ENCODE data around the gene ZDHHC7.
"Not testable (repeated sequence)": the region's sequence is repeated elsewhere in the genome, so short reads cannot be mapped to it uniquely, and the experiment has no call there.

The ZDHHC7 gene

GRCh38 chr16:85055493-85056210 lies 44.3 kb upstream of the ZDHHC7 start:
- in situ Hi-C loops (cut with MboI; ENCODE audit: low pct_unique_long_range_greater_than_20kb, low sequenced_read_pairs, unreplicated experiment) = no loop called here
- TF ChIP-seq CTCF (IDR thresholded peaks at IDR 0.05; ENCODE audit: extremely low read depth, insufficient read depth, missing control alignments) = no peak

GRCh38 chr16:85054948-85055492 lies 43.7 kb upstream of the ZDHHC7 start:
- in situ Hi-C loops (cut with MboI; ENCODE audit: low pct_unique_long_range_greater_than_20kb, low sequenced_read_pairs, unreplicated experiment) = no loop called here
- TF ChIP-seq CTCF (IDR thresholded peaks at IDR 0.05; ENCODE audit: extremely low read depth, insufficient read depth, missing control alignments) = no peak
- no peak for DNase-seq (ENCODE audit: low spot score)

More at GRCh38 chr16:85055493-85056210, 44.3 kb upstream of the ZDHHC7 start:
- DNase-seq (ENCODE audit: low spot score) = peak; percentile 70

GRCh38 chr16:85054321-85054720 lies 43.0 kb upstream of the ZDHHC7 start:
- in situ Hi-C loops (cut with MboI; ENCODE audit: low pct_unique_long_range_greater_than_20kb, low sequenced_read_pairs, unreplicated experiment); DNase-seq (ENCODE audit: low spot score): not testable (repeated sequence)

GRCh38 chr16:85052536-85052935 lies 41.2 kb upstream of the ZDHHC7 start:
- DNase-seq (ENCODE audit: low spot score) = no peak
- TF ChIP-seq CTCF (IDR thresholded peaks at IDR 0.05; ENCODE audit: extremely low read depth, insufficient read depth, missing control alignments) = no peak
- in situ Hi-C loops (cut with MboI; ENCODE audit: low pct_unique_long_range_greater_than_20kb, low sequenced_read_pairs, unreplicated experiment) = no loop called here

GRCh38 chr16:85051683-85052082 lies 40.3 kb upstream of the ZDHHC7 start:
- in situ Hi-C loops (cut with MboI; ENCODE audit: low pct_unique_long_range_greater_than_20kb, low sequenced_read_pairs, unreplicated experiment) = no loop called here
- TF ChIP-seq CTCF (IDR thresholded peaks at IDR 0.05; ENCODE audit: extremely low read depth, insufficient read depth, missing control alignments) = no peak
- no peak for DNase-seq (ENCODE audit: low spot score)

- in situ Hi-C loops (cut with MboI; ENCODE audit: low pct_unique_long_range_greater_than_20kb, low sequenced_read_pairs, unreplicated experiment) = no loop called here
- no peak for DNase-seq (ENCODE audit: low spot score)
- no peak for TF ChIP-seq CTCF (IDR thresholded peaks at IDR 0.05; ENCODE audit: extremely low read depth, insufficient read depth, missing control alignments)
Observed at GRCh38 chr16:85051067-85051581, 39.8 kb upstream of the ZDHHC7 start.

GRCh38 chr16:85049706-85050305 lies 38.5 kb upstream of the ZDHHC7 start:
- no peak for TF ChIP-seq CTCF (IDR thresholded peaks at IDR 0.05; ENCODE audit: extremely low read depth, insufficient read depth, missing control alignments)
- in situ Hi-C loops (cut with MboI; ENCODE audit: low pct_unique_long_range_greater_than_20kb, low sequenced_read_pairs, unreplicated experiment) = no loop called here
- no peak for DNase-seq (ENCODE audit: low spot score)

All from GM13977 (cell line).